HEK293 (cell line): ENCODE measurements around the gene GALNT10.

Experiments used
- FEZF1 ChIP-seq: fragments of 450-650 bp; formaldehyde crosslinking; IDR thresholded peaks from 2 replicates; pipeline ENCODE4 v1.5.1; 2016; ENCODE audit warnings: missing biosample characterization, missing genetic modification characterization
- KLF16 ChIP-seq: fragments of 450-650 bp; formaldehyde crosslinking; IDR thresholded peaks from 2 replicates; pipeline ENCODE4 v1.5.1; 2017; ENCODE audit warnings: missing biosample characterization, missing genetic modification characterization
- KLF7 ChIP-seq: fragments of 450-650 bp; formaldehyde crosslinking; IDR thresholded peaks from 2 replicates; pipeline ENCODE4 v1.5.1; 2016; ENCODE audit warnings: missing biosample characterization, missing genetic modification characterization, borderline replicate concordance
- MEIS1 ChIP-seq: sonication (generic); formaldehyde crosslinking; IDR thresholded peaks from 2 replicates; pipeline ENCODE4 v1.8.1; 2022; ENCODE audit warnings: missing genetic modification reagents, mild to moderate bottlenecking, borderline replicate concordance
- YY1 ChIP-seq: fragments of 450-650 bp; formaldehyde crosslinking; IDR thresholded peaks from 2 replicates; pipeline ENCODE4 v1.5.1; 2018; ENCODE audit warnings: missing biosample characterization, missing genetic modification characterization
- YY2 ChIP-seq: fragments of 450-650 bp; formaldehyde crosslinking; IDR thresholded peaks from 2 replicates; pipeline ENCODE4 v1.5.1; 2016; ENCODE audit warnings: missing biosample characterization, missing genetic modification characterization
- ZBTB11 ChIP-seq: fragments of 450-650 bp; formaldehyde crosslinking; conservative IDR thresholded peaks from 2 replicates; pipeline ENCODE4 v1.5.1; 2016; ENCODE audit warnings: low read depth, missing biosample characterization, missing genetic modification characterization
- ZBTB17 ChIP-seq: fragments of 450-650 bp; formaldehyde crosslinking; IDR thresholded peaks from 2 replicates; pipeline ENCODE4 v1.5.1; 2016; ENCODE audit warnings: missing biosample characterization, missing genetic modification characterization
- ZBTB20 ChIP-seq: fragments of 450-650 bp; formaldehyde crosslinking; IDR thresholded peaks from 2 replicates; pipeline ENCODE4 v1.5.1; 2016; ENCODE audit warnings: missing biosample characterization, missing genetic modification characterization
- ZBTB8A ChIP-seq: fragments of 450-650 bp; formaldehyde crosslinking; IDR thresholded peaks from 2 replicates; pipeline ENCODE4 v1.5.1; 2016; ENCODE audit warnings: missing biosample characterization, missing genetic modification characterization
- ZFHX2 ChIP-seq: fragments of 450-650 bp; formaldehyde crosslinking; conservative IDR thresholded peaks from 2 replicates; pipeline ENCODE4 v1.5.1; 2016; ENCODE audit warnings: missing biosample characterization, missing genetic modification characterization
- ZFP37 ChIP-seq: fragments of 450-650 bp; formaldehyde crosslinking; IDR thresholded peaks from 2 replicates; pipeline ENCODE4 v1.5.1; 2016; ENCODE audit warnings: missing biosample characterization, missing genetic modification characterization
- ZNF121 ChIP-seq: fragments of 450-650 bp; formaldehyde crosslinking; IDR thresholded peaks from 2 replicates; pipeline ENCODE4 v1.5.1; 2016; ENCODE audit warnings: missing biosample characterization, missing genetic modification characterization
- ZNF202 ChIP-seq: fragments of 450-650 bp; formaldehyde crosslinking; IDR thresholded peaks from 2 replicates; pipeline ENCODE4 v1.5.1; 2016; ENCODE audit warnings: missing biosample characterization, missing genetic modification characterization, borderline replicate concordance
- ZNF211 ChIP-seq: fragments of 450-650 bp; formaldehyde crosslinking; IDR thresholded peaks from 2 replicates; pipeline ENCODE4 v1.5.1; 2016; ENCODE audit warnings: low read depth, missing biosample characterization, missing genetic modification characterization
- ZNF391 ChIP-seq: fragments of 450-650 bp; formaldehyde crosslinking; IDR thresholded peaks from 2 replicates; pipeline ENCODE4 v1.5.1; 2016; ENCODE audit warnings: low read depth, missing biosample characterization, missing genetic modification characterization, borderline replicate concordance
- ZNF501 ChIP-seq: fragments of 450-650 bp; formaldehyde crosslinking; IDR thresholded peaks from 2 replicates; pipeline ENCODE4 v1.5.1; 2016; ENCODE audit warnings: missing biosample characterization, missing genetic modification characterization
- ZNF624 ChIP-seq: fragments of 450-650 bp; formaldehyde crosslinking; IDR thresholded peaks from 2 replicates; pipeline ENCODE4 v1.5.1; 2017; ENCODE audit warnings: missing biosample characterization, missing genetic modification characterization
- ZNF626 ChIP-seq: fragments of 450-650 bp; sonication (Bioruptor Pico); formaldehyde crosslinking; IDR thresholded peaks from 2 replicates; pipeline ENCODE4 v1.5.1; 2018; ENCODE audit warnings: missing biosample characterization, missing genetic modification characterization, inconsistent platforms
- ZNF660 ChIP-seq: fragments of 450-650 bp; IDR thresholded peaks from 2 replicates; pipeline ENCODE4 v1.5.1; 2018; ENCODE audit warnings: missing biosample characterization, mild to moderate bottlenecking, missing genetic modification characterization
- ZNF747 ChIP-seq: fragments of 450-650 bp; formaldehyde crosslinking; IDR thresholded peaks from 2 replicates; pipeline ENCODE4 v1.5.1; 2016; ENCODE audit warnings: missing biosample characterization, missing genetic modification characterization
- ZNF785 ChIP-seq: fragments of 450-650 bp; formaldehyde crosslinking; IDR thresholded peaks from 2 replicates; pipeline ENCODE4 v1.5.1; 2016; ENCODE audit warnings: missing biosample characterization, missing genetic modification characterization
- TF ChIP-seq, protein P1 (sequence below): fragments of 450-650 bp; formaldehyde crosslinking; optimal IDR thresholded peaks from 2 replicates; pipeline ENCODE3; 2016; ENCODE audit warnings: missing biosample characterization, mild to moderate bottlenecking, missing genetic modification characterization
- TF ChIP-seq, protein P2 (sequence below): sonication (generic); formaldehyde crosslinking; IDR thresholded peaks from 2 replicates; pipeline ENCODE4 v1.8.1; 2022; ENCODE audit warnings: mild to moderate bottlenecking, moderate library complexity, missing genetic modification reagents
- TF ChIP-seq, protein P3 (sequence below): fragments of 450-650 bp; formaldehyde crosslinking; IDR thresholded peaks from 2 replicates; pipeline ENCODE4 v1.5.1; 2016; ENCODE audit warnings: missing biosample characterization, missing genetic modification characterization
- TF ChIP-seq, protein P4 (sequence below): fragments of 450-650 bp; formaldehyde crosslinking; IDR thresholded peaks from 2 replicates; pipeline ENCODE4 v1.5.1; 2016; ENCODE audit warnings: missing biosample characterization, missing genetic modification characterization
- TF ChIP-seq, protein P5 (sequence below): IDR thresholded peaks from 2 replicates; pipeline ENCODE4 v1.6.1; 2011; ENCODE audit warnings: mild to moderate bottlenecking, low read depth, low read length, borderline replicate concordance

GALNT10 gene

DNA sequence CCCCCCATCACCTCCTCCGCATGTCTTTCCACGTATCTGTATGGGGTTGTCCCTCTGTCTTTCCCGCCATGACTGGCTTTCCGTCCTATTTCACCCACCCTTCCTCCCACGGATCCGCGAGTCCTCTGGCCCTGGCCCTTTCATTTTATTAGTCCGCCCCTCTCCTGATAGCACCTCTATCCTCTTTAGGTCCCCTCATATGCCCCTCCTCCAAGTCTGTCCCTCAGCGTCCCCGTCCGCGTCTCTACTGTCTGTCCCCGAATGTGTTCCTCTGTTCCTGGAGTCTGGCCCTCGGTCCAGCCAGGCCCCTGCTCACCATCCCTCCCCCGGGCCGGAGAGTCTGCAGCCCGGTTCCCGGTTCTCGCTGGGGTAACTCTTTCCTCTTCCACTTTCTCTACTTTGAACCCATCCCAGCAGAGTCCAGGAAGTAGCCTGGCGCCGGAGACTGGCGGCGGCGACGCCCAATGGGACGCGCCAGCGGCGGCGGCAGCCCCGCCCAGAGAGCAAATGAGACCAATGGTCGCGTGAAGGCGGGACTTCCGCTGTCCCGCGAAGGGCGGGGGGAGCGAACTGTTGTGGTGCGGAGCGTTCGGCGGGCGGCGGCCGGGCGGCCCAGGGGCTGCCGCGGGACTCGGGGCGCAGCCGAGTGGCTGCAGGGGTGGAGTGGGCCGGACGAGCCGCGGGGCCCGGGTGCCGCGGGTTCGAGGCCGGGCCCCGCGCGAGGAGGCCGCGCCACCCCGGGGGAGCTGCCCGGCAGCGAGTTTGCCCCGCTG lies 255.1 kb downstream of the GALNT10 start, which contains the start of gene SAP30L (continued):
- TF ChIP-seq KLF16 (tag by site-specific recombination) (peak; percentile 23; the same call in 1 of the 2 replicates), FEZF1 (no peak), KLF7 (peak; percentile 36; the same call in 1 of the 2 replicates), YY2 (tag by site-specific recombination) (peak; percentile 49; the same call in 1 of the 2 replicates), ZNF660 (tag by site-specific recombination) (no peak), YY1 (tag by site-specific recombination) (no peak; the same call in 1 of the 2 replicates), ZNF121 (tag by site-specific recombination) (no peak), ZBTB8A (tag by site-specific recombination) (peak; percentile 49), ZNF391 (tag by site-specific recombination) (0 out of 2 replicates have a peak, but pooled peaks have one; percentile 14), ZNF211 (tag by site-specific recombination) (no peak), ZNF624 (tag by site-specific recombination) (no peak), ZBTB11 (tag by site-specific recombination) (peak; percentile 92), MEIS1 (CRISPR knock-in tag) (no peak), ZNF747 (tag by site-specific recombination) (no peak), ZBTB20 (tag by site-specific recombination) (peak; percentile 98), ZNF501 (tag by site-specific recombination) (peak; percentile 45), ZNF785 (tag by site-specific recombination) (no peak), ZFHX2 (peak; percentile 89), ZNF202 (tag by site-specific recombination) (no peak), ZNF626 (tag by site-specific recombination) (no peak), ZBTB17 (tag by site-specific recombination) (peak; percentile 63), ZFP37 (0 out of 2 replicates have a peak, but pooled peaks have one; percentile 56)
- TF ChIP-seq, protein P1, sequence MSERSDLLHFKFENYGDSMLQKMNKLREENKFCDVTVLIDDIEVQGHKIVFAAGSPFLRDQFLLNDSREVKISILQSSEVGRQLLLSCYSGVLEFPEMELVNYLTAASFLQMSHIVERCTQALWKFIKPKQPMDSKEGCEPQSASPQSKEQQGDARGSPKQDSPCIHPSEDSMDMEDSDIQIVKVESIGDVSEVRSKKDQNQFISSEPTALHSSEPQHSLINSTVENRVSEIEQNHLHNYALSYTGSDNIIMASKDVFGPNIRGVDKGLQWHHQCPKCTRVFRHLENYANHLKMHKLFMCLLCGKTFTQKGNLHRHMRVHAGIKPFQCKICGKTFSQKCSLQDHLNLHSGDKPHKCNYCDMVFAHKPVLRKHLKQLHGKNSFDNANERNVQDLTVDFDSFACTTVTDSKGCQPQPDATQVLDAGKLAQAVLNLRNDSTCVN (tag by site-specific recombination), result no peak
- TF ChIP-seq, protein P2, sequence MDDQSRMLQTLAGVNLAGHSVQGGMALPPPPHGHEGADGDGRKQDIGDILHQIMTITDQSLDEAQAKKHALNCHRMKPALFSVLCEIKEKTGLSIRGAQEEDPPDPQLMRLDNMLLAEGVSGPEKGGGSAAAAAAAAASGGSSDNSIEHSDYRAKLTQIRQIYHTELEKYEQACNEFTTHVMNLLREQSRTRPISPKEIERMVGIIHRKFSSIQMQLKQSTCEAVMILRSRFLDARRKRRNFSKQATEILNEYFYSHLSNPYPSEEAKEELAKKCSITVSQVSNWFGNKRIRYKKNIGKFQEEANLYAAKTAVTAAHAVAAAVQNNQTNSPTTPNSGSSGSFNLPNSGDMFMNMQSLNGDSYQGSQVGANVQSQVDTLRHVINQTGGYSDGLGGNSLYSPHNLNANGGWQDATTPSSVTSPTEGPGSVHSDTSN (CRISPR knock-in tag), result peak; percentile 97
- TF ChIP-seq, protein P3, sequence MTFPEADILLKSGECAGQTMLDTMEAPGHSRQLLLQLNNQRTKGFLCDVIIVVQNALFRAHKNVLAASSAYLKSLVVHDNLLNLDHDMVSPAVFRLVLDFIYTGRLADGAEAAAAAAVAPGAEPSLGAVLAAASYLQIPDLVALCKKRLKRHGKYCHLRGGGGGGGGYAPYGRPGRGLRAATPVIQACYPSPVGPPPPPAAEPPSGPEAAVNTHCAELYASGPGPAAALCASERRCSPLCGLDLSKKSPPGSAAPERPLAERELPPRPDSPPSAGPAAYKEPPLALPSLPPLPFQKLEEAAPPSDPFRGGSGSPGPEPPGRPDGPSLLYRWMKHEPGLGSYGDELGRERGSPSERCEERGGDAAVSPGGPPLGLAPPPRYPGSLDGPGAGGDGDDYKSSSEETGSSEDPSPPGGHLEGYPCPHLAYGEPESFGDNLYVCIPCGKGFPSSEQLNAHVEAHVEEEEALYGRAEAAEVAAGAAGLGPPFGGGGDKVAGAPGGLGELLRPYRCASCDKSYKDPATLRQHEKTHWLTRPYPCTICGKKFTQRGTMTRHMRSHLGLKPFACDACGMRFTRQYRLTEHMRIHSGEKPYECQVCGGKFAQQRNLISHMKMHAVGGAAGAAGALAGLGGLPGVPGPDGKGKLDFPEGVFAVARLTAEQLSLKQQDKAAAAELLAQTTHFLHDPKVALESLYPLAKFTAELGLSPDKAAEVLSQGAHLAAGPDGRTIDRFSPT, result no peak
- TF ChIP-seq, protein P4, sequence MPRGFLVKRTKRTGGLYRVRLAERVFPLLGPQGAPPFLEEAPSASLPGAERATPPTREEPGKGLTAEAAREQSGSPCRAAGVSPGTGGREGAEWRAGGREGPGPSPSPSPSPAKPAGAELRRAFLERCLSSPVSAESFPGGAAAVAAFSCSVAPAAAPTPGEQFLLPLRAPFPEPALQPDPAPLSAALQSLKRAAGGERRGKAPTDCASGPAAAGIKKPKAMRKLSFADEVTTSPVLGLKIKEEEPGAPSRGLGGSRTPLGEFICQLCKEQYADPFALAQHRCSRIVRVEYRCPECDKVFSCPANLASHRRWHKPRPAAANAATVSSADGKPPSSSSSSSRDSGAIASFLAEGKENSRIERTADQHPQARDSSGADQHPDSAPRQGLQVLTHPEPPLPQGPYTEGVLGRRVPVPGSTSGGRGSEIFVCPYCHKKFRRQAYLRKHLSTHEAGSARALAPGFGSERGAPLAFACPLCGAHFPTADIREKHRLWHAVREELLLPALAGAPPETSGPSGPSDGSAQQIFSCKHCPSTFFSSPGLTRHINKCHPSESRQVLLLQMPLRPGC, result 0 out of 2 replicates have a peak, but pooled peaks have one; percentile 15
- TF ChIP-seq, protein P5, sequence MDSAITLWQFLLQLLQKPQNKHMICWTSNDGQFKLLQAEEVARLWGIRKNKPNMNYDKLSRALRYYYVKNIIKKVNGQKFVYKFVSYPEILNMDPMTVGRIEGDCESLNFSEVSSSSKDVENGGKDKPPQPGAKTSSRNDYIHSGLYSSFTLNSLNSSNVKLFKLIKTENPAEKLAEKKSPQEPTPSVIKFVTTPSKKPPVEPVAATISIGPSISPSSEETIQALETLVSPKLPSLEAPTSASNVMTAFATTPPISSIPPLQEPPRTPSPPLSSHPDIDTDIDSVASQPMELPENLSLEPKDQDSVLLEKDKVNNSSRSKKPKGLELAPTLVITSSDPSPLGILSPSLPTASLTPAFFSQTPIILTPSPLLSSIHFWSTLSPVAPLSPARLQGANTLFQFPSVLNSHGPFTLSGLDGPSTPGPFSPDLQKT, result no peak
- TF ChIP-seq, all 188 proteins: peak for 38
